Measurements from ENCODE around the gene GLRA2.

DNA sequence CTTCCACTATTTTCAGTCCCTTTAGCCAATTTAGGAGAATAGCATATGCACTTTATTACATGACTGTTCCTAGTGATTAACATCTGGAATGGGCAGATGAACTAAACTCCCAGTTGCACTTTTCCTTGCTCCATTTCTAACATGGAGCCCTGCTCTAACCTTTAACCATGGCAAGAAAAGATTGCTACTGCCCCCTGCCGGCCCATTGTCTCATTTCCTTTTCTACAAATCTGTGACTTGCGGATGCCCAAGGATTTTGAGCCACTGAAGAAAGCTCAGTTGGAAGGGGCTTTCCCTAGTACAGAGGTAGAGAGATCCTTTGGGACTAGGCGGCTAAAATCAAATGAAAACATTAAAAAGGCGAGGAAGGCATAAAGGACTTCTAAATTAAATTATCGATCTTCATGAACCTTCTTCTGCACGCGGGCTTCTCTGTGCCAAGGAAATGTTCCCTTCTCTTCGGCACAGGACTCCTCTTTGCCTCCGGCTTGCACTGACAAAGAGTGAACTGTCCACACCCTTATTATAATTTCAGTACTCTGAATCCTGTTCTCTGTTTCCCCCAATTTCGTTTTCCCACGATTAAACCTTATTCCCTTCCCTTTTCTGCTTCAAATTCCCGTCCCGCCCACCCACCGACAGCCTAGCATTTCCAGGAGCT, 577 bp upstream of the GLRA2 start:
- TF ChIP-seq EZH2 (IDR thresholded peaks at IDR 0.05) = no peak
- TF ChIP-seq, protein P1, sequence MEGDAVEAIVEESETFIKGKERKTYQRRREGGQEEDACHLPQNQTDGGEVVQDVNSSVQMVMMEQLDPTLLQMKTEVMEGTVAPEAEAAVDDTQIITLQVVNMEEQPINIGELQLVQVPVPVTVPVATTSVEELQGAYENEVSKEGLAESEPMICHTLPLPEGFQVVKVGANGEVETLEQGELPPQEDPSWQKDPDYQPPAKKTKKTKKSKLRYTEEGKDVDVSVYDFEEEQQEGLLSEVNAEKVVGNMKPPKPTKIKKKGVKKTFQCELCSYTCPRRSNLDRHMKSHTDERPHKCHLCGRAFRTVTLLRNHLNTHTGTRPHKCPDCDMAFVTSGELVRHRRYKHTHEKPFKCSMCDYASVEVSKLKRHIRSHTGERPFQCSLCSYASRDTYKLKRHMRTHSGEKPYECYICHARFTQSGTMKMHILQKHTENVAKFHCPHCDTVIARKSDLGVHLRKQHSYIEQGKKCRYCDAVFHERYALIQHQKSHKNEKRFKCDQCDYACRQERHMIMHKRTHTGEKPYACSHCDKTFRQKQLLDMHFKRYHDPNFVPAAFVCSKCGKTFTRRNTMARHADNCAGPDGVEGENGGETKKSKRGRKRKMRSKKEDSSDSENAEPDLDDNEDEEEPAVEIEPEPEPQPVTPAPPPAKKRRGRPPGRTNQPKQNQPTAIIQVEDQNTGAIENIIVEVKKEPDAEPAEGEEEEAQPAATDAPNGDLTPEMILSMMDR (IDR thresholded peaks at IDR 0.05) = peak; percentile 71
- TF ChIP-seq EZH2phosphoT487 (IDR thresholded peaks at IDR 0.05) = no peak

All from neural progenitor cell (in vitro differentiated cells).